ENCODE measurements around the gene DOCK10. TPM values are rescaled to one million over a fixed set of nuclear protein-coding genes. Genes with fewer than 3 reads are reported as not detected.

DOCK10 gene
- total and polyA plus RNA-seq, 2 donors (not counting 3 experiments of a cell fraction or from before 2014, with no cell fraction given), result 5.8 to 23.0 TPM

- H3K79me2 ChIP-seq (ENCODE audit: control insufficient read depth, insufficient read depth, low read length), result no peaks in the 10 kb centered on the region
- ChIA-PET CTCF (interaction anchor here (0.6 to 2.2 kb wide), 10 partner anchors 10 to 910 kb away, joined by 3 to 7 read pairs (median 4); no protein-coding TSS in a partner anchor), POLR2A (no interaction called here)
- dilution Hi-C loops (cut with MboI; ENCODE audit: extremely low pct_ligation_motif_present, low sequenced_read_pairs) (no loop called here), intact Hi-C loops (cut with micrococcal nuclease) (loop anchor here (1.0 kb wide), 4 partner anchors 59 to 421 kb away; no protein-coding TSS in a partner anchor)
- no peak overlapping the region for H3K4me3 ChIP-seq (replicated peaks in 1 of 3; ENCODE audit: insufficient read depth in 1 of 3, low read depth in 1 of 3, low read length in 3 of 3)
- no peaks in the 10 kb centered on the region for H3K4me1 ChIP-seq (ENCODE audit: control insufficient read depth, extremely low read depth, insufficient read depth, low read length)
- H3K9ac ChIP-seq (replicated peaks; ENCODE audit: extremely low read depth, insufficient read depth, low read length), result no peak overlapping the region
- FAIRE-seq (peak; percentile 92), DNase-seq (ENCODE audit: low read depth, low spot score) (peak; percentile 83)
- H2AFZ ChIP-seq (ENCODE audit: low read depth, low read length), result no peak overlapping the region
- H3K9me3 ChIP-seq (replicated peaks; ENCODE audit: control insufficient read depth, insufficient read depth, low read length), result no peaks in the 10 kb centered on the region
- TF ChIP-seq POLR2AphosphoS5 (IDR thresholded peaks at IDR 0.05; ENCODE audit: insufficient read depth, low read depth, low read length) (no peak), CTCF (IDR thresholded peaks at IDR 0.05; ENCODE audit: extremely low read depth in 1 of 2, insufficient read depth in 1 of 2, low read depth in 1 of 2, low read length in 2 of 2) (peak; percentile 55 to 61)
- no peak overlapping the region for H3K27ac ChIP-seq (ENCODE audit: insufficient read depth, low read depth, low read length)
- H3K9me1 ChIP-seq (replicated peaks; ENCODE audit: control insufficient read depth, extremely low read depth, insufficient read depth, low read length), result no peaks in the 10 kb centered on the region
- BruUV-seq (replicated peaks), result no TSS peak
- no peaks in the 10 kb centered on the region for H4K20me1 ChIP-seq (replicated peaks; ENCODE audit: control insufficient read depth, extremely low read depth, insufficient read depth, low read length)
- H3K4me2 ChIP-seq (ENCODE audit: insufficient read depth, low read length), result no peak overlapping the region
- peaks cover 0 to 7% of the 10 kb centered on the region in 2 experiments for H3K36me3 ChIP-seq (ENCODE audit: control insufficient read depth in 2 of 2, extremely low read depth in 1 of 2, insufficient read depth in 2 of 2, low read length in 2 of 2)
- no peaks in the 10 kb centered on the region for H3K27me3 ChIP-seq (ENCODE audit: control insufficient read depth in 2 of 2, insufficient read depth in 2 of 2, low read length in 2 of 2)
Observed at GRCh38 chr2:224778474-224778877, 263.8 kb downstream of the DOCK10 start.

GRCh38 chr2:224777559-224777930, 264.7 kb downstream of the DOCK10 start:
- no peak for DNase-seq (ENCODE audit: low read depth, low spot score)
- Histone ChIP-seq H3K4me1 (ENCODE audit: control insufficient read depth, extremely low read depth, insufficient read depth, low read length) (no peaks in the 10 kb centered on the region), H3K9me1 (replicated peaks; ENCODE audit: control insufficient read depth, extremely low read depth, insufficient read depth, low read length) (no peaks in the 10 kb centered on the region), H3K27me3 (ENCODE audit: control insufficient read depth in 2 of 2, insufficient read depth in 2 of 2, low read length in 2 of 2) (no peaks in the 10 kb centered on the region), H3K9me3 (replicated peaks; ENCODE audit: control insufficient read depth, insufficient read depth, low read length) (no peaks in the 10 kb centered on the region), H3K79me2 (ENCODE audit: control insufficient read depth, insufficient read depth, low read length) (no peaks in the 10 kb centered on the region), H4K20me1 (replicated peaks; ENCODE audit: control insufficient read depth, extremely low read depth, insufficient read depth, low read length) (no peaks in the 10 kb centered on the region), H2AFZ (ENCODE audit: low read depth, low read length) (no peak overlapping the region), H3K4me2 (ENCODE audit: insufficient read depth, low read length) (no peak overlapping the region), H3K9ac (replicated peaks; ENCODE audit: extremely low read depth, insufficient read depth, low read length) (no peak overlapping the region), H3K4me3 (replicated peaks in 1 of 3; ENCODE audit: insufficient read depth in 1 of 3, low read depth in 1 of 3, low read length in 3 of 3) (no peak overlapping the region), H3K27ac (ENCODE audit: insufficient read depth, low read depth, low read length) (no peak overlapping the region), H3K36me3 (ENCODE audit: control insufficient read depth in 2 of 2, extremely low read depth in 1 of 2, insufficient read depth in 2 of 2, low read length in 2 of 2) (peaks cover 0 to 7% of the 10 kb centered on the region in 2 experiments)
- FAIRE-seq, result no peak
- ChIA-PET POLR2A (no interaction called here), CTCF (interaction anchor here (1.0 to 2.2 kb wide), 6 partner anchors 19 to 807 kb away, joined by 3 to 7 read pairs (median 6); no protein-coding TSS in a partner anchor)
- dilution Hi-C loops (cut with MboI; ENCODE audit: extremely low pct_ligation_motif_present, low sequenced_read_pairs), result no loop called here
- TF ChIP-seq MAX (IDR thresholded peaks at IDR 0.05; ENCODE audit: insufficient read depth, insufficient read length) (no peak), FOS (IDR thresholded peaks at IDR 0.05; ENCODE audit: borderline replicate concordance, insufficient read depth, low read length) (no peak), EZH2 (IDR thresholded peaks at IDR 0.05; ENCODE audit: borderline replicate concordance, low read depth, low read length, severe bottlenecking) (no peak), MYC (IDR thresholded peaks at IDR 0.05; ENCODE audit: low read depth, low read length) (no peak), CTCF (IDR thresholded peaks at IDR 0.05; ENCODE audit: extremely low read depth in 1 of 2, insufficient read depth in 1 of 2, low read depth in 1 of 2, low read length in 2 of 2) (no peak), POLR2AphosphoS5 (IDR thresholded peaks at IDR 0.05; ENCODE audit: insufficient read depth, low read depth, low read length) (no peak), JUN (IDR thresholded peaks at IDR 0.05; ENCODE audit: borderline replicate concordance, insufficient read depth, insufficient read length, low read depth) (no peak), POLR2A (IDR thresholded peaks at IDR 0.05; ENCODE audit: low read depth, low read length) (no peak), GATA2 (IDR thresholded peaks at IDR 0.05; ENCODE audit: insufficient read depth, insufficient read length, low read depth, low read length) (no peak)
- intact Hi-C loops (cut with micrococcal nuclease), result no loop called here
- no TSS peak for BruUV-seq (replicated peaks)
